ENCODE results near the gene ITSN1. TPM values are rescaled to one million over a fixed set of nuclear protein-coding genes. Genes with fewer than 3 reads are reported as not detected.
"Not testable (repeated sequence)": the region's sequence is repeated elsewhere in the genome, so short reads cannot be mapped to it uniquely, and the experiment has no call there.

The ITSN1 gene
- total RNA-seq, 4 donors from 2014 or later: 50.4 to 208 (median 96.7) TPM

DNA sequence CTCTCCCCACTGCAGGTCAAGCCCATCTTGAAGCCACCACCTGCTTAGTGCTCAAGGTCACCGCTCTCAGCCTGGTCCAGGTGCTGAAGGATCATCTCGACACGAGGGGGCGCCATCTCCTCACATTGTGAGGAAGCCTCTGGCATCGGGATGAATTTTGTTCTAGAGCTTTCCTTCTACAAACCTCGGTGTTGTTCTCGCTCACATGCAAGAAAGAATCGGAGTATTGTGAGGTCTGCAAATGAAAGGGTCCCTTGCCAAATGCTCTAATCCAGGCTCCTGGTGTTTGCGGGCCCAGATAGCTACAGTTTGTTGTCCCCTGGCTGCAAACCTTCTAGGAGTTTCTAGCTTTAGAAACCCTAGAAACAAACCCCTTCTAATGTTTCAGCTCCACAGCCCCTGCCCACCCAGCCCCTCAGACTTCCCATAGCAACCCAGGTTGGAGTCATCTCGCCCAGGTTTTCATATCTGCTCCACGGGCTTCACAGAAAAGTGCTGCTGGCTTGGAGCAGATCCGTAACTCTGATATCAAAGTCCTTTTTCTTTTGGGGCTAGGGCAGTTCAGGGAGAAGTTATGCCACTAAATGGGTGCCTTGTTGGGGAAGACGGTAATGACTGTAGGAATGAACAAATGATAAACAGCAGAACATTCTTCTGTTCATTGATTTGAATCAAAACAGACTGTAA lies 281.9 kb downstream of the ITSN1 start:
- H3K27me3 ChIP-seq: no peaks in the 10 kb centered on the region
- peak; percentile 86 to 94 for DNase-seq (ENCODE audit: low spot score in 2 of 2)
- H3K4me3 ChIP-seq: no peak overlapping the region
- TF ChIP-seq POLR2A (IDR thresholded peaks at IDR 0.05) (no peak), EP300 (IDR thresholded peaks at IDR 0.05) (peak in 1 of 2 donors; percentile 81), CTCF (IDR thresholded peaks at IDR 0.05) (peak; percentile 85 to 97 (median 92))
- H3K4me1 ChIP-seq: peaks cover 0 to 11% (median 8%) of the 10 kb centered on the region in 4 donors
- no peaks in the 10 kb centered on the region for H3K9me3 ChIP-seq
- H3K36me3 ChIP-seq: no peaks in the 10 kb centered on the region
- WGBS, 2 donors: 13 to 18% methylated on average over 11 to 13 of the region's 13 CpGs
- H3K27ac ChIP-seq: peak overlapping the region; percentile 53 to 88 (median 77)

- 66 to 67% methylated on average over 3 of the region's 3 CpGs for WGBS, 2 donors
- H3K36me3 ChIP-seq: no peaks in the 10 kb centered on the region
- H3K27me3 ChIP-seq: no peaks in the 10 kb centered on the region
- no peaks in the 10 kb centered on the region for H3K9me3 ChIP-seq
- H3K27ac ChIP-seq: peak overlapping the region; percentile 53 to 88 (median 77)
- no peak for DNase-seq (ENCODE audit: low spot score in 2 of 2)
- H3K4me3 ChIP-seq: no peak overlapping the region
- H3K4me1 ChIP-seq: peaks cover 0 to 11% (median 8%) of the 10 kb centered on the region in 4 donors
- no peak for TF ChIP-seq POLR2A (IDR thresholded peaks at IDR 0.05)
- no peak for TF ChIP-seq CTCF (IDR thresholded peaks at IDR 0.05)
- TF ChIP-seq EP300 (IDR thresholded peaks at IDR 0.05): no peak
Measured at GRCh38 chr21:33924766-33925100, 282.4 kb downstream of the ITSN1 start.

DNA sequence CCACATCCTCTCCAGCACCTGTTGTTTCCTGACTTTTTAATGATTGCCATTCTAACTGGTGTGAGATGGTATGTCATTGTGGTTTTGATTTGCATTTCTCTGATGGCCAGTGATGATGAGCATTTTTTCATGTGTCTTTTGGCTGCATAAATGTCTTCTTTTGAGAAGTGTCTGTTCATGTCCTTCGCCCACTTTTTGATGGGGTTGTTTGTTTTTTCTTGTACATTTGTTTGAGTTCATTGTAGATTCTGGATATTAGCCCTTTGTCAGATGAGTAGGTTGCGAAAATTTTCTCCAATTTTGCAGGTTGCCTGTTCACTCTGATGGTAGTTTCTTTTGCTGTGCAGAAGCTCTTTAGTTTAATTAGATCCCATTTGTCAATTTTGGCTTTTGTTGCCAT lies 283.9 kb downstream of the ITSN1 start:
- not testable (repeated sequence) for DNase-seq (ENCODE audit: low spot score in 2 of 2); H3K27me3 ChIP-seq; H3K36me3 ChIP-seq; H3K27ac ChIP-seq; H3K9me3 ChIP-seq; H3K4me3 ChIP-seq
- WGBS, 2 donors: 96 to 100% methylated on average over 1 to 2 of the region's 2 CpGs
- H3K4me1 ChIP-seq: peaks cover 0 to 11% (median 8%) of the 10 kb centered on the region in 4 donors

DNA sequence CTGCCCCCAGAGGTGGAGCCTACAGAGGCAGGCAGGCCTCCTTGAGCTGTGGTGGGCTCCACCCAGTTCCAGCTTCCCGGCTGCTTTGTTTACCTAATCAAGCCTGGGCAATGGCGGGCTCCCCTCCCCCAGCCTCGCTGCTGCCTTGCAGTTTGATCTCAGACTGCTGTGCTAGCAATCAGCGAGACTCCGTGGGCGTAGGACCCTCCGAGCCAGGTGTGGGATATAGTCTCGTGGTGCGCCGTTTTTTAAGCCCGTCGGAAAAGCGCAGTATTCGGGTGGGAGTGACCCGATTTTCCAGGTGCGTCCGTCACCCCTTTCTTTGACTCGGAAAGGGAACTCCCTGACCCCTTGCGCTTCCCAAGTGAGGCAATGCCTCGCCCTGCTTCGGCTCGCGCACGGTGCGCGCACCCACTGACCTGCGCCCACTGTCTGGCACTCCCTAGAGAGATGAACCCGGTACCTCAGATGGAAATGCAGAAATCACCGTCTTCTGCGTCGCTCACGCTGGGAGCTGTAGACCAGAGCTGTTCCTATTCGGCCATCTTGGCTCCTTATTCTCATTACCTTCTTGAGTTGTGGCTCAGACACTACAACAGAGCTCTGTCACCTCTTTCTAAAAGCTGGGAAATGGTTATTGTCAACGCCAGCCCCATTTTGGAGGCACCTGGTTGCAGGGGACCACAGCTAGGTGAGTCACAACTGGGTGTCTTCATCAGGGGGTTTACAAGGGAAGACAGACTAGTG lies 288.9 kb downstream of the ITSN1 start:
- H3K9me3 ChIP-seq; DNase-seq (ENCODE audit: low spot score in 2 of 2); H3K36me3 ChIP-seq; H3K27me3 ChIP-seq: not testable (repeated sequence)
- WGBS, 2 donors: 93 to 94% methylated on average over 6 to 10 of the region's 34 CpGs
- peaks cover 0 to 16% (median 0%) of the 10 kb centered on the region in 4 donors for H3K4me1 ChIP-seq
- H3K4me3 ChIP-seq: peak overlapping the region; percentile 35 to 51 (median 48)
- peak overlapping the region; percentile 42 to 73 (median 52) for H3K27ac ChIP-seq

DNA sequence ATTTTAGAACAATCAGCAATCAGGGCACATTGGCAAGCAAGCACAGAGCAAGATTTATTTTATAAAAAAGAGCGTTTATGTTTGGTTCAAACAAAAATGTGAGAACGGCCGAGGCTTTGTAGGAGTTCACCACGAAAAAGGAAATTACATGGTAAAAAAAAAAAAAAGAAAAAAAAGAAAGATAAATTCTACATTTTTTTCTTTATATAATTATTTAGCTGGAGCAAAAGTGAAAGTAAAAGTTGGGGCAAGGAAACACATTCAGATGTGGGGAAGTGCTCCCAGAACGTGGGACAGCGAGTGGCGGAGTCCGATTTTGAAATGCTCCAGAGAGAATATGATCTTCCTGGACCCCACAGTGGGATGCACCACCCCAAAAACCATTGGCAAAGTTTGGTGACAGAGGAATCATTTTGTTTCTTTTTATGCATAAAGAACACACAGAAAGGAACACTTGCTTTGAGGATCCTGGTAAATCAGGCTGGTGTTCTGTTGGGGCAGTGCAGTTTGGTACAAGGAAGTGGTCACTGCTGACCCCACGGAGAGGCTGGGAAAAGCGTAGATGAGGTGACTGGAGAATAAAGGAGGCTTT lies 289.6 kb downstream of the ITSN1 start:
- Histone ChIP-seq H3K4me1 (peaks cover 0 to 19% (median 0%) of the 10 kb centered on the region in 4 donors), H3K4me3 (peak overlapping the region; percentile 35 to 51 (median 48)), H3K36me3 (no peaks in the 10 kb centered on the region), H3K9me3 (no peaks in the 10 kb centered on the region), H3K27me3 (no peaks in the 10 kb centered on the region), H3K27ac (peak overlapping the region; percentile 42 to 73 (median 52))
- peak in 1 of 2 donors; percentile 26 for TF ChIP-seq EP300 (IDR thresholded peaks at IDR 0.05)
- TF ChIP-seq POLR2A (IDR thresholded peaks at IDR 0.05): no peak
- peak in 1 of 5 experiments; percentile 11 for TF ChIP-seq CTCF (IDR thresholded peaks at IDR 0.05)
- no peak for DNase-seq (ENCODE audit: low spot score in 2 of 2)
- WGBS, 2 donors: 19 to 26% methylated on average over 10 of the region's 10 CpGs

DNA sequence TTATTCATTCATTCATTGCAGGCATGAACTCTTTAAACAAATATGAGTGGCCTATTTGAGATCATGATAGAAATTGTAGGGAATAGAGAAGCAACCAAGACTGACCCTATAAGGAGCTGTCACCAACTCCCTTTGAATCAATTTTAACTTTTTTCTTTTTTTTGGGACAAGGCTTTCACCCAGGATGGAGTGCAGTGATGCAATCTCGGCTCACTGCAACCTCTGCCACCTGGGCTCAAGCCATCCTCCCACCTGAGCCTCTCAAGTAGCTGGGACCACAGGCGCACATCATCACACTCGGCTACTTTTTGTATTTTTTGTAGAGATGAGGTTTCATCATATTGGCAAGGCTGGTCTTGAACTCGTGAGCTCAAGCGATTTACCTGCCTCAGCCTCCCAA lies 290.4 kb downstream of the ITSN1 start:
- H3K4me3 ChIP-seq: peak overlapping the region in 1 of 4 donors; percentile 49
- no peaks in the 10 kb centered on the region for H3K27me3 ChIP-seq
- peak overlapping the region in 3 of 4 donors; percentile 42 to 73 (median 60) for H3K27ac ChIP-seq
- H3K4me1 ChIP-seq: peaks cover 0 to 19% (median 0%) of the 10 kb centered on the region in 4 donors
- TF ChIP-seq CTCF (IDR thresholded peaks at IDR 0.05) (no peak), POLR2A (IDR thresholded peaks at IDR 0.05) (no peak), EP300 (IDR thresholded peaks at IDR 0.05) (no peak)
- WGBS, 2 donors: 98 to 100% methylated on average over 5 of the region's 5 CpGs
- no peaks in the 10 kb centered on the region for H3K36me3 ChIP-seq
- H3K9me3 ChIP-seq: no peaks in the 10 kb centered on the region
- no peak for DNase-seq (ENCODE audit: low spot score in 2 of 2)

All from tibial nerve (tissue), 4 donors.